SK-N-SH treated with all-trans-retinoic acid at 6 μM for 48 hours (cell line): ENCODE data around the gene CALU.

Source experiments
- CSRNP3 ChIP-seq: fragments of 250-450 bp; sonication (Bioruptor Pico); IDR thresholded peaks from 2 replicates; pipeline ENCODE4 v1.5.1; 2021; ENCODE audit warnings: mild to moderate bottlenecking, moderate library complexity
- ESRRG ChIP-seq: fragments of 250-450 bp; sonication (Bioruptor Pico); IDR thresholded peaks from 2 replicates; pipeline ENCODE4 v1.6.1; 2021; ENCODE audit warnings: mild to moderate bottlenecking
- OSR1 ChIP-seq: fragments of 250-450 bp; sonication (Bioruptor Pico); IDR thresholded peaks from 2 replicates; pipeline ENCODE4 v1.8.0; 2022; ENCODE audit warnings: moderate library complexity, mild to moderate bottlenecking, inconsistent platforms
- PATZ1 ChIP-seq: fragments of 250-450 bp; sonication (Bioruptor Pico); IDR thresholded peaks from 2 replicates; pipeline ENCODE4 v1.8.0; 2020; ENCODE audit warnings: mild to moderate bottlenecking, moderate library complexity, borderline replicate concordance
- RARB ChIP-seq: fragments of 250-450 bp; sonication (Bioruptor Pico); IDR thresholded peaks from 2 replicates; pipeline ENCODE4 v1.8.0; 2021; ENCODE audit warnings: mild to moderate bottlenecking, moderate library complexity
- TOX ChIP-seq: fragments of 250-450 bp; sonication (Bioruptor Pico); IDR thresholded peaks from 2 replicates; pipeline ENCODE4 v1.8.0; 2021; ENCODE audit warnings: mild to moderate bottlenecking, moderate library complexity, borderline replicate concordance
- TSHZ2 ChIP-seq: fragments of 250-450 bp; sonication (Bioruptor Pico); IDR thresholded peaks from 2 replicates; pipeline ENCODE4 v1.5.0; 2020; ENCODE audit warnings: mild to moderate bottlenecking, moderate library complexity
- ZFP3 ChIP-seq: fragments of 250-450 bp; sonication (Bioruptor Pico); IDR thresholded peaks from 2 replicates; pipeline ENCODE4 v1.5.0; 2020; ENCODE audit warnings: mild to moderate bottlenecking, moderate library complexity
- ZFP30 ChIP-seq: fragments of 450-650 bp; formaldehyde crosslinking; IDR thresholded peaks from 2 replicates; pipeline ENCODE4 v1.5.0; 2022; ENCODE audit warnings: mild to moderate bottlenecking, moderate library complexity
- ZNF565 ChIP-seq: fragments of 450-650 bp; formaldehyde crosslinking; conservative IDR thresholded peaks from 2 replicates; pipeline ENCODE4 v1.5.0; 2020; ENCODE audit warnings: low read depth, mild to moderate bottlenecking, moderate library complexity
- ZNF70 ChIP-seq: fragments of 450-650 bp; formaldehyde crosslinking; IDR thresholded peaks from 2 replicates; pipeline ENCODE4 v1.5.0; 2020; ENCODE audit warnings: mild to moderate bottlenecking, moderate library complexity
- ZNF8 ChIP-seq: fragments of 450-650 bp; formaldehyde crosslinking; IDR thresholded peaks from 2 replicates; pipeline ENCODE4 v1.5.0; 2020; ENCODE audit warnings: mild to moderate bottlenecking, moderate library complexity

- TF ChIP-seq OSR1 (CRISPR knock-in tag) (no peak), ZNF70 (CRISPR knock-in tag) (no peak), CSRNP3 (CRISPR knock-in tag) (no peak), TSHZ2 (no peak), PATZ1 (CRISPR knock-in tag) (no peak), RARB (CRISPR knock-in tag) (no peak), ZNF8 (no peak), ZFP30 (CRISPR knock-in tag) (no peak), ZNF565 (CRISPR knock-in tag) (no peak), TOX (no peak), ZFP3 (no peak), ESRRG (CRISPR knock-in tag) (no peak)
Observed at GRCh38 chr7:128774029-128774689, 35.0 kb downstream of the CALU start.
